Gastrocnemius medialis (tissue), 4 donors: ENCODE results near the gene PLPP3. TPM values are rescaled to one million over a fixed set of nuclear protein-coding genes. Genes with fewer than 3 reads are reported as not detected.

Experiments used
- ATAC-seq, 2 donors: fragments of 150-250 bp; one replicate each; pipeline ENCODE4 v1.9.1; 2016
- DNase-seq, 2 donors: peaks; one replicate each; pipeline ENCODE4 v3.0.0-alpha.2; 2019
- H3K27ac ChIP-seq, 4 donors: fragments of 200-600 bp; sonication (generic); 1 replicate in 1 of 4; 2 replicates in 3 of 4; pipeline ENCODE4 v1.5.1; 2016 to 2018; ENCODE audit warnings: mild to moderate bottlenecking in 2 of 4, moderate library complexity in 1 of 4
- H3K27me3 ChIP-seq, 3 donors: fragments of 200-600 bp; sonication (generic) in 2 of 3; 1 replicate in 1 of 3; 2 replicates in 2 of 3; pipeline versions ENCODE4 v1.5.1 to v1.6.0; 2016 to 2019; ENCODE audit warnings: mild to moderate bottlenecking in 1 of 3, moderate library complexity in 1 of 3
- H3K36me3 ChIP-seq, 2 donors: fragments of 200-600 bp; sonication (generic) in 1 of 2; one replicate each; pipeline ENCODE4 v1.5.1; 2017 to 2018
- H3K4me1 ChIP-seq, 2 donors: fragments of 200-600 bp; sonication (generic) in 1 of 2; one replicate each; pipeline ENCODE4 v1.5.1; 2016 to 2017; ENCODE audit warnings: mild to moderate bottlenecking in 2 of 2
- H3K4me3 ChIP-seq, 4 donors: fragments of 200-600 bp; sonication (generic) in 3 of 4; 1 replicate in 1 of 4; 2 replicates in 3 of 4; pipeline ENCODE4 v1.5.1; 2016 to 2019; ENCODE audit warnings: mild to moderate bottlenecking in 2 of 4
- H3K9me3 ChIP-seq, 3 donors: fragments of 200-600 bp; sonication (generic) in 2 of 3; 1 replicate in 1 of 3; 2 replicates in 2 of 3; pipeline ENCODE4 v1.5.1; 2016 to 2019
- POLR2A ChIP-seq, 2 donors: fragments of 450-650 bp; IDR thresholded peaks; one replicate each; pipeline ENCODE4 v1.6.1; 2017; ENCODE audit warnings: antibody characterized with exemption in 2 of 2, mild to moderate bottlenecking in 2 of 2, moderate library complexity in 2 of 2
- in situ Hi-C, 4 donors: fragments of 200-750 bp; cut with MboI; loops; one replicate each; pipeline versions ENCODE4 v1.15.0 to v1.8.0; 2017; ENCODE audit warnings: low sequenced_read_pairs in 4 of 4
- intact Hi-C: fragments of 100-400 bp; cut with DNase I; formaldehyde crosslinking; loops from one replicate; pipeline ENCODE4 v1.15.1; 2023; ENCODE audit warnings: low total_unique reads
- total RNA-seq, 4 donors: library from RNA; depleted of rRNA; stranded (reverse); fragments of >200 nt; gene quantifications; one replicate each; pipeline versions ENCODE4 v1.1.0 to v1.2.3, GENCODE V29; 2016
- TF ChIP-seq, protein P1 (sequence below), 5 experiments: fragments of 450-650 bp in 3 of 5; fragments of 200-600 bp in 2 of 5; sonication (generic) in 2 of 5; IDR thresholded peaks in 4 of 5; conservative IDR thresholded peaks in 1 of 5; 1 replicate in 4 of 5; 2 replicates in 1 of 5; pipeline ENCODE4 v1.5.1; 2016 to 2019; ENCODE audit warnings: antibody characterized with exemption in 5 of 5, mild to moderate bottlenecking in 3 of 5, moderate library complexity in 3 of 5

PLPP3 gene
- total RNA-seq, 4 donors from 2014 or later, result 53.2 to 71.5 (median 55.5) TPM

DNA sequence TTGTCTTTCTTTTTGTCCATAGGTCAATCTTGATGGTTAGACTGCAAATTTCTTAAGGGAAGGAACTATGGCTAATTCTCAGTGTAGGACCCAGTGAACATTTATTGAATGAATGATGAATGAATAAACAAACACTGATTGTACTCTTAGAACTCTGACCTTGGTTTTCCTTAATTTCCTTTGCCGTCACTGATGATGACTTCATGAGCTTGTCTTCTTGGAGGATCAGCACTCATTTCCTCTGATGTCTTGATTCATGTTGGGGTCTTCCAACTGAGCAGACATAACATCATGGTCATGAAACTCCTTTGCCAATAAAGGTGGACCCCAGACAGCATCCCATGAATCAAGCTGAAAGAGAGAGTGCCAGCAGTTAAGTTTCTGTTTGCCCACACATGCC is 96.3 kb downstream of the PLPP3 start:
- no peak for ATAC-seq

DNA sequence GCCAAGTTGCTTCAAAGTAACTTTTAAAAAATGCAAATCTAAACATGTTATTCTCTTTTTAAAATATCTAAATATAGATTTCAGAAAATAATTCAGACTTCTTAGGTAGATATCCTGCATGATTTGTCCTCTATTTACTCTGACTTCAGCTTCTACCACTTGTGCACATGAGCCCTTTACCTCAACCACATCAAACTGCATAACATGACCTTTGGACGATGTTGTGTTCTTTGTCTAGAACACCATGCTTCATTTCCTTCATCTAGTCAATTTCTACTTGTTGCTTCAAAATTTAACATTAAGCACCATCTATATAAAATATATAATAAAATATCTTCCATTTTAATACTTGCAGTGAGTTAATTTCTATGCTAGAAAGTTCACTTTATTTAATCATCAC is 96.9 kb downstream of the PLPP3 start:
- H3K36me3 ChIP-seq, result no peaks in the 10 kb centered on the region
- DNase-seq, result no peak
- ATAC-seq, result no peak
- no peaks in the 10 kb centered on the region for H3K4me1 ChIP-seq
- no peak overlapping the region for H3K27ac ChIP-seq
- in situ Hi-C loops, result no loop called here
- H3K27me3 ChIP-seq, result no peaks in the 10 kb centered on the region
- TF ChIP-seq POLR2A (IDR thresholded peaks at IDR 0.05), result no peak
- TF ChIP-seq, protein P1, sequence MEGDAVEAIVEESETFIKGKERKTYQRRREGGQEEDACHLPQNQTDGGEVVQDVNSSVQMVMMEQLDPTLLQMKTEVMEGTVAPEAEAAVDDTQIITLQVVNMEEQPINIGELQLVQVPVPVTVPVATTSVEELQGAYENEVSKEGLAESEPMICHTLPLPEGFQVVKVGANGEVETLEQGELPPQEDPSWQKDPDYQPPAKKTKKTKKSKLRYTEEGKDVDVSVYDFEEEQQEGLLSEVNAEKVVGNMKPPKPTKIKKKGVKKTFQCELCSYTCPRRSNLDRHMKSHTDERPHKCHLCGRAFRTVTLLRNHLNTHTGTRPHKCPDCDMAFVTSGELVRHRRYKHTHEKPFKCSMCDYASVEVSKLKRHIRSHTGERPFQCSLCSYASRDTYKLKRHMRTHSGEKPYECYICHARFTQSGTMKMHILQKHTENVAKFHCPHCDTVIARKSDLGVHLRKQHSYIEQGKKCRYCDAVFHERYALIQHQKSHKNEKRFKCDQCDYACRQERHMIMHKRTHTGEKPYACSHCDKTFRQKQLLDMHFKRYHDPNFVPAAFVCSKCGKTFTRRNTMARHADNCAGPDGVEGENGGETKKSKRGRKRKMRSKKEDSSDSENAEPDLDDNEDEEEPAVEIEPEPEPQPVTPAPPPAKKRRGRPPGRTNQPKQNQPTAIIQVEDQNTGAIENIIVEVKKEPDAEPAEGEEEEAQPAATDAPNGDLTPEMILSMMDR (IDR thresholded peaks at IDR 0.05 in 4 of 5, conservative IDR thresholded peaks at IDR 0.05 in 1 of 5), result no peak
- H3K9me3 ChIP-seq, result no peaks in the 10 kb centered on the region
- H3K4me3 ChIP-seq, result no peak overlapping the region
- intact Hi-C loops, result no loop called here

More for the DNA sequence above, 96.3 kb downstream of the PLPP3 start:
- Histone ChIP-seq H3K27ac (no peak overlapping the region), H3K9me3 (no peaks in the 10 kb centered on the region), H3K27me3 (no peaks in the 10 kb centered on the region), H3K4me1 (no peaks in the 10 kb centered on the region), H3K36me3 (no peaks in the 10 kb centered on the region), H3K4me3 (no peak overlapping the region)
- TF ChIP-seq POLR2A (IDR thresholded peaks at IDR 0.05), result no peak
- TF ChIP-seq, protein P1 (IDR thresholded peaks at IDR 0.05 in 4 of 5, conservative IDR thresholded peaks at IDR 0.05 in 1 of 5), result no peak
- DNase-seq, result no peak
- in situ Hi-C loops (no loop called here), intact Hi-C loops (no loop called here)

DNA sequence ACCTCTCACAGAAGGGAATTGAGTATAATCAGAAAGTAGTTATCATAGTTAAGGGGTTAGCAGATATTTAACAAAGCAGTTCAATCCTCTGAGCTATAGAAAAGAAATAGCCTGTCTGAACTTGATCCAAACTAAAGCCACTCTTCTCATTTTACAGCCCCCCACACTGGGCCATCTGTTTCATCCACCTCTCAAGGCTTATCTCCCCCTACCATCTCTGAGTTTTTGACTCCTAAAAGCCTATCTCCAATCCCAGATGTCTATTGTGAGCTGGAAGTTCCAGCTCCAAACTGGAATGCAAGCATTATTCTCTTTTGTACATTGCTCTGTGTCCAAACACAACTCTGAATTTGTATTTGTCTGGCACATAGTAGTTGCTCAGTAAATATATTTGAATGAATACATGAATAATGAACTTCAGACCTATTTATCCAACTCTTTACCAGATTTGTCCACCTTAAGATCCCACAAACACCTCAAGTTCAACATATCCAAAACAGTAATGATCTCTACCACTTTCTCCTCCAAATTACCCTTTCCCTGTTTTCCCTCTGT is 98.1 kb downstream of the PLPP3 start:
- Histone ChIP-seq H3K27me3 (no peaks in the 10 kb centered on the region), H3K4me3 (no peak overlapping the region), H3K4me1 (peaks cover 0 to 5% of the 10 kb centered on the region in 2 donors), H3K27ac (no peak overlapping the region), H3K9me3 (no peaks in the 10 kb centered on the region), H3K36me3 (no peaks in the 10 kb centered on the region)
- ATAC-seq, result no peak
- in situ Hi-C loops (no loop called here), intact Hi-C loops (no loop called here)
- TF ChIP-seq, protein P1 (IDR thresholded peaks at IDR 0.05 in 4 of 5, conservative IDR thresholded peaks at IDR 0.05 in 1 of 5), result no peak
- DNase-seq, result no peak

DNA sequence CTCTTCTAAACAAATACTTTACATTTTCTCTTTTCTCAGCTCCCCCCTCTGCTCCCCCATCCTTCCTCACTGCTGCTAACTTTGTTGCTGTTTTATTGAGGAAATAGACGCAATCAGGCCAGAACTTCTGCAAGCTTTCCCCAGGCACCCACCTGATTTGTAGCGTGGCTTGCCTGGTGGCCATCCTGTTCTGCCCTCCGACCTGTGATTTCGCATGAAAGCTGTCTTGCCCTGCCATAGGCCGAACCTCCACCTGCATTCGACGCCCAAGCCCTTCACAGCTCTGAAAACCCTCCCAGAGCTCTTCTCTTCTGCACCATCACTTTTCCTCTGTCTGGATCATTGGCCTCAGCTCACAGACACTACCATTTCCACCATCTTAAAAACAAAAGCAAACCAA is 100.6 kb downstream of the PLPP3 start:
- peaks cover 0 to 5% of the 10 kb centered on the region in 2 donors for H3K4me1 ChIP-seq
- no peak overlapping the region for H3K4me3 ChIP-seq
- TF ChIP-seq, protein P1 (IDR thresholded peaks at IDR 0.05 in 4 of 5, conservative IDR thresholded peaks at IDR 0.05 in 1 of 5), result no peak
- TF ChIP-seq POLR2A (IDR thresholded peaks at IDR 0.05), result no peak
- H3K27me3 ChIP-seq, result no peaks in the 10 kb centered on the region
- DNase-seq, result no peak
- no peaks in the 10 kb centered on the region for H3K36me3 ChIP-seq
- H3K27ac ChIP-seq, result no peak overlapping the region
- ATAC-seq, result no peak
- in situ Hi-C loops, result no loop called here
- no peaks in the 10 kb centered on the region for H3K9me3 ChIP-seq
- intact Hi-C loops, result no loop called here
